Pons (tissue), 1 donor: Measurements from ENCODE around the gene SUN2.
"Not testable (repeated sequence)": the region's sequence is repeated elsewhere in the genome, so short reads cannot be mapped to it uniquely, and the experiment has no call there.

Experiments used
- DNase-seq: peaks from one replicate; pipeline ENCODE4 v3.0.0-alpha.2; 2016; ENCODE audit warnings: low spot score

Gene SUN2

GRCh38 chr22:38755911-38756532 is at the start of gene SUN2:
SUN2 (minus strand) TSS chr22:38755998; CDS start chr22:38752628, 3,370 bp downstream.
- DNase-seq = peak; percentile 95

DNA sequence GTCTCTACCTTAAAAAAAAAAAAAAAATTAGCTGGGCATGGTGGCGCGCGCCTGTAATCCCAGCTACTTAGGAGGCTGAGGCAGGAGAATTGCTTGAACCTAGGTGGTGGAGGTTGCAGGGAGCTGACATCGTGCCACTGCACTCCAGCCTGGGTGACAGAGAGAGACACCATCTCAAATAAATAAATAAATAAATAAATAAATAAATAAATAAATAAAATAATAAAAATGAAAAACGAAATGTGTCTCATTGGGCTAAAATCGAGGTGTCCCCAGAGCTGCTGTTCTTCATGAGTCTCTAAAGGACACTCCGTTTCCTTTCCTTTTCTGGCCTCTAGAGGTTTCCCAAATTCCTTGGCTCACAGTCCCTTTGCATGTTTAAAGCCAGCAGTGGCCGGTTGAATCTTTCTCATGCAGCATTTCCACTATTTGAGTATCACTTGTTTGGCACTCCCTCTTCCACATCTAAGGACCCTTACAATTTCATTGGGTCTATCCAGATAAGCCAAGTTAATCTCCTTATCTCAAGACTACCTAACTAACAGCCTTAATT is 49.3 kb upstream of the SUN2 start:
- DNase-seq = not testable (repeated sequence)

- DNase-seq = peak; percentile 52
These were observed 46.9 kb upstream of the SUN2 start for GRCh38 chr22:38802671-38803121.

DNA sequence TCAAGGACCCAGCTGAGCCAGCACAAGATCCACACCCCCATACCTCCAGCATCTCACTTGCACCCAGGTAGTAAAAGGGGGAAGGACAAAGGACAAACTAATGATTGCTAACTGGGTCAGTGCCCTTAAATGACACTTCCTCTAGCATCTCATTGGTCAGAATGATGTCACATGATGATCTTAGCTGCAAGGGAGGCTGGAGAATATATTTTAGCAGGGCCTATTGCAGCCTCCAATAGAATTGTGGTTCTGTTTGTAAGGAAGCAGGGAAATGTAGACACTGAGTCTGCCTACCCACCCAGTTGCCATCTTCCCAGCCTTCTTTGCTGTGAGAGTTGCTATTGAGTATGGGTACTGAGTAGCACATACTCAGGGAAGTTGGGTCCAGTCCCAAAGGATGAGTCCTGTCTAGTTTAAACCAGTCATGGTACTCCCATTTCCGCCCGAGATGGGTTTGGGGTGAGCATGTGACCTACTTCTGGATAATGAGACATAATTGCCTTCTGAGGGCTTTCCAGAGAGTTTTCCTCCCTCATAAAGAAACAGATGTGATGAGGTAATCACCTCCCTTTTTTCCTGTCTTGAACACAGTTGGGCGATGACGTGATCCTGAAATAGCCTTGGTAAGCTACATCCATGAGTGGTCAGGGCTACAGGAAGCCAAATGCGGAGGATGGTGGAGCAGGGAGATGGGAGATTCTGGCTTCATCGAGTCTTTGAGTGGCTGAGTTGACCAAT is 43.6 kb upstream of the SUN2 start:
- no peak for DNase-seq

GRCh38 chr22:38798496-38798895 is 42.7 kb upstream of the SUN2 start:
- no peak for DNase-seq

DNA sequence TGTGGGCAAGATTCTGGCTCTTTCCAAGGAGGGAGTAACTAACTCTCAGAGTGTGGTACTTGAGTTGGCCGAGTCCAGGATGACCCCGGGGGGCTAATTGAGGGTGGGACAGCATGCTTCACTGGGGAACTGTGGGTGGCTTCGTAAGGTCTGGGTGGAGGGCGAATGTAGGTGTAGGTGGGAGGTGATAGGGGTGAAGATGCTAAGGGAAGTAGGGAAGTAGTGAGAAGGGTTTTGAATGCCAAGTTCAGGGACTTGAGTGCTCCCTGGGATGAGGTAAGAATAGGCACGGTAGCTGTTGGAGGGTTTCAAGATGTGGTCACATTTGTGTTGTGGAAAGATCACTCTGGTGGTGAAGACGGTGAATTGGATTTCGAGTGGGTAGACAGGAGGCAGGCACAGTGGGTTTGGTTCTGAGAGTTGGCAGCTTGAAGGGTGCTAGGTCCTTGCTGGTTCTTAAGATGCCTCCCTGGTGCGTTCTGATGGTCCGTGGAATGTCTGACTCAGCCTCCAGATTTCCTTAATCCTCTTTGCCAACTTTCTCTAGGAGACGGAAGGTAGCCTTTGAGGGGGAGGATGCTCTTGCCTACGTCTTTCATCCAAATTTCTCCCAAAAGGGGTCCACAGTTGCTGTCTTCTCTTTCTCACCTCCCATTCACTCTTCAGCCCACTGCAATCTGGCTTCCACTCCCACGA is 40.6 kb upstream of the SUN2 start:
- DNase-seq = no peak

GRCh38 chr22:38795569-38795968 is 39.8 kb upstream of the SUN2 start:
- DNase-seq = no peak

DNA sequence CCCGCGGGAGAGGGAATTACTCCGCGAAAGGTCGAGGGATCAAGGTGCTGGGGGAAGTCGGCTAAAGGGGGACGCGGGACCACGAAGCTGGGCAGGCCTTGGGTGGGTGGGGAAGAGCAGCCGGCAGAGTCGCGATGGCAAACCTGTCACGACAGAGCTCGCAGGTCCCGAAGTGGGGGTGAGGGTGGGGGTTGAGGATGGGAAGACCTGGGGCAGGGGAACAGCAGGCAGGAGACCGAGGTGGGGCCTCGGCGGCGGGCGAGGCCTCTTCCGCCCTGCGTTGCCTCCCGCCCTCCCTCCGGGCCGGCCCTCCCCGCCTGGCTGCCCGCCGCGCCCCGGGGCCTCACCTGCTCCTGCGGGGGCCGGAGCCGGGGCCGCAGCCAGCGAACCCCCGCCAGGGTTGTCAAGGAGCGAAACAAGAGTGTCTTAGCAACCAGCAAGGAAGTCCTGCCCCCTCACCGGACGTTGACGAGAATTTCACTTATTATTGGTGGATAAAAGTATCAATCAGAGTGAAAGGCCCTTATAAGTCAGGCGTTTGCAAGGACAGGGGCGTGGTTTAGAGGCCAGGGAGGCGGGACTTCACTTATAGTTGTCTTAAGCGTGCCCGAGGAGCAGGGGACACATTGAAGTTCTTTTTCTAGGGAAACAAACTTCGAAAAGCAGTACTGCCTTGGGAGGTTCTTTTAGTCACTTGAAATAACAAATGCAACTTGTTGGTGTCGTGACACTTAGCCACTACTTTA is 38.1 kb upstream of the SUN2 start, which contains the start of gene DNAL4:
DNAL4 (minus strand) TSS at position 423 of the 746 bp plus-strand sequence. CDS start 11,412 bp downstream, outside the sequence.
- DNase-seq = peak; percentile 100

DNA sequence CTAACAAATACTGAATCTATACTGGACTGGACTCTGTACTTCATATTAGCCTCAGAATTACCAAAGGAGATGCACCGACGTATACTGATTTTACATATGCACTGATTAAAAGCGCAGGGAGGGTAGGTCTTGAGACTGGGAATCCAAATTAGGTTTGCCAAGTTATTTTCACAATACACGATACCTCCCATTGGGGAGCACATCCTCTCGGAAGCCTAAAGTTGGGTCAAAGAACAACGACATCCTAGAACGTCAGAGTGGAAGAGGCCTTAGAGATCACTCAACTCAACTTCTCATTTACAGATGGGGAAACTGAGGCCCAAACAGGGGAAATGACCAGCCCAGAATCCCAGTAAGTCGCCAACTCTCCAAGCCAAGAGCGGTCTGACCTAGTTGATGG is 37.5 kb upstream of the SUN2 start:
- no peak for DNase-seq

DNA sequence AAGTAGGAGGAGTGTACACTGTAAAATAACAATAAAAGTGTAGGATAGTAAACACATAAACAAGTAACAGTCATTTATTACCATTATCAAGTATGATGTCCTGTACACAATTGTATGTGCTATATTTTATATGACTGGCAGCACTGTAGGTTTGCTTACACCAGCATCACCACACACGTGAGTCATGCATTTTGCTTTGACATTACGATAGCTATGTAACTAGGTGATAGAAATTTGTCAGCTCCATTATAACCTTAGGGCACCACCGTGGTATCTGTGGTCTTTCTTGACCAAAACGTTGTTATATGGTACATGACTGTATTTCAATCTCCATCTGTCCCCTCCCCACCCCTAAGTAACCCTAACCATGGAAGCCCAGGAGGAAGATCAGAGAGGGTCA is 37.0 kb upstream of the SUN2 start:
- DNase-seq = no peak

DNA sequence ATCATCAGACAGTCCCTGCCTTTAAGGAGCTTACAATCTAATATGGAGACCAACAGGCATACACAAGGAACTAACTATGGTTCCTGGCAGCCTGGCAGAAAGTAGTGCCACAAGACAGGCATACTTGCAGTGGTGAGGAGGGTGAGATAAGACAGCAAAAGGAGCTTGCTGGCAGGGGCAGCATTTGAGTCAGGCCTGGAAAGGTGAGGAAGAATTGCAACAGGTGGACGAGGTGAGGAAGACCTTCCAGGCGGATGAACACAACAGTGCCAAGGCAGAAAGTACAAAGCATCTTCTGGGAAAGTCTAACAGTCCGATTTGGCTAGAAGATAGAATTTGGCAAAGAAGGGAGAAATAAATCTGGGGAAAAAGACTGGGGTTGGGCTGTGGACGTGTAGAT is 33.8 kb upstream of the SUN2 start:
- no peak for DNase-seq

- no peak for DNase-seq
These were observed 33.0 kb upstream of the SUN2 start for GRCh38 chr22:38788846-38789245.

GRCh38 chr22:38788021-38788816 is 32.4 kb upstream of the SUN2 start:
- DNase-seq = peak; percentile 72

- DNase-seq = peak; percentile 64
These were observed 30.8 kb upstream of the SUN2 start for GRCh38 chr22:38786631-38787030.

DNA sequence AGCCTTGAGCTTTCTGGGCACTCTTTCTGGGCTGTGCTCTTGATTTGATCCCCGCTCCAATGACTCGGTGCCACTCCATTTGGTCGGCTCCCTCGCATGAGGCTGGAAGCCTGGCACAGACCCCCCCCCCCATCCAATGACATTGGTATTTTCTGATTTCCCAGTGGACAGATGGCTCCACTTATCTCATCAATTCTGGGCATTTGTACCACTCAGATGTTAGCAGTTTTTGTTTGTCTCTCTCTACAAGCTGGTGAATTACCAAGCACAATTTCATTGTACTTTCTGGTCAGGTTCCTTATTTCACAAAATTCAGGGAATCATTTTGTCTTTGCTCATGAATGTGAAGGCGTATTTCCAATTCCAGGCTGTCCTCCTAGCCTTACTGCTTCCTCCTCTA is 29.1 kb upstream of the SUN2 start:
- DNase-seq = peak; percentile 39

GRCh38 chr22:38784035-38784434 is 28.2 kb upstream of the SUN2 start:
- DNase-seq = no peak

DNA sequence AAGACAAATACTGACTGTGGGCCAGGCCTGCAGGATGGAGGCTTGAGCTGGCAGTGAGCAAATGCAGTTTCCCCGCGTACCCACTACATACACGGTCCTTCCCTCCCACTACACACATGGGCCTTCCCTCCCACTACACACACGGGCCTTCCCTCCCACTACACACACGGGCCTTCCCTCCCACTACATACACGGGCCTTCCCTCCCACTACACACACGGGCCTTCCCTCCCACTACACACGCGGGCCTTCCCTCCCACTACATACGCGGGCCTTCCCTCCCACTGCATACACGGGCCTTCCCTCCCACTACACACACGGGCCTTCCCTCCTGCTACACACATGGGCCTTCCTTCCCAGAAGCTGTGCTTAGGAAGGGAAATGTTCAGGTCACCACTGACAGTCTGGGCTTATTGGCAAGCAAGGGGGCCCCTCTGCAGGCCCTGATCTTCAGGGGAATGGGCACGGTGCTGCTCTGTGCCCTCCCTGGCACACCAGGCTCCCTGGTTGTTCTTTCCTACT is 27.4 kb upstream of the SUN2 start:
- DNase-seq = no peak

DNA sequence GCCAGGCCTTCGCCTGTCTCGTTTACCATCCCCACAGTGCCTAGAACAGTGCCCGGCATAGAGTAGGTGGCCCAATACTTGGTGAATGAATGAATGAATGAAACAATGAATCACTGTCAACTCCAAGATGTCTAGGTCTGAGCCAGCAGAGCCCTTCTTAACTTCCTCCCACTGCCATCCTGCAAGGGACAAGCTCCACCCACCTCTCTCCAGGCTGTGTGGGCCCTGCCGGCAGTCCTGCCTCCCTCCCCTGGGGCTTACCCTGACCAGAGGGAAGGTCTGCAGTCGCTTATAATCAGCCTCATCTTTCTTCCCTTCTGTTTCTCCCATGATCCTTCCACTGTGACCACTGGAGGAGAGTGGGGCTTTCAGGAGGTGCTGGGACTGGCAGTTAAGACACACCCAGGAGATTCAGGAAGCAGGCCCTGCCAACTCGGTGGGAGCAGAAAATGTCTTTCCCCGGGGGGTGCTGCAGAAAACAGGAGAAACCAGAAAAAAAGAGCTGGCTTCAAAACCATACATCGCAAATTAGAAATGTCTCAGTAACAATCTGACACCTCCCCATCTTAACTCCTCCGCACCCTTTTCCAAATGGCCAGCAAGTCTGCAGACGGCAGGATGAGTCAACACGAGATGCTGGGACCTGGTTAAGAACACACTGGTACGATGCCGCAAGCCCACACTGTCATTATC is 26.8 kb upstream of the SUN2 start:
- DNase-seq = no peak

- no peak for DNase-seq
These were observed 25.2 kb upstream of the SUN2 start for GRCh38 chr22:38781033-38781432.

DNA sequence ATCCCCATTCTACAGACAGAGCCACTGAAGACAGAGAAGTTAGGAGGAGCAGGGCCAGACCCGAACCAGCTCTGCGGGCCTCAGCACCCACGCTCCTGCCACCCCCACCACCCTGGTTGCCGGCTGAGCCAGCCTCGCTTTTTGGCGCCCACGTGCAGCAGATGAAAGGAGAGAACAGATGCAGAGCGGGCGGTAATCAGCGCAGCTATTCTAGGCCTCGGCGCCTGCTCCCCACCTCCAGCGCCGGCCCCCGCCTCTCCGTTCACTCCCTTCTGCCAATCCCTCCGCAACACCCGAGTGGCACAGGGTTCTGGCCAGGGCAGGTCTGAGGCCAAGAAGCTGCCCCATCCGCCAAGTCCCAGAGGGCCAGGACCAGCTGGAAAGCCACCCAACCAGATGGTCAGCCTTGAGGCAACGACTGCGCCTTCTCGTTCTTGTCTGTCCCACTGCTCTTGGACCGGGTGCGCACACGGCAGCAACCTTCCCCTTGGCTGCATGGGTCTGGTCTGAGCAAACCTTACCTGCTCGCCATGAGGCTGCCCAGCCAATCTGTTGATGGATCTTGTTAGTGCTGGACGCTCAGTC is 21.4 kb upstream of the SUN2 start:
- DNase-seq = no peak
